GM18508 (cell line): ENCODE measurements around the gene PLAAT2.
"Not testable (repeated sequence)": the region's sequence is repeated elsewhere in the genome, so short reads cannot be mapped to it uniquely, and the experiment has no call there.

Source experiments
- ATAC-seq: cut with Tn5 transposase; IDR thresholded peaks from one replicate; pipeline ENCODE4 v1.9.1; 2021; ENCODE audit warnings: moderate number of reproducible peaks; ENCODE audit not compliant: insufficient read depth, unreplicated experiment

The PLAAT2 gene

DNA sequence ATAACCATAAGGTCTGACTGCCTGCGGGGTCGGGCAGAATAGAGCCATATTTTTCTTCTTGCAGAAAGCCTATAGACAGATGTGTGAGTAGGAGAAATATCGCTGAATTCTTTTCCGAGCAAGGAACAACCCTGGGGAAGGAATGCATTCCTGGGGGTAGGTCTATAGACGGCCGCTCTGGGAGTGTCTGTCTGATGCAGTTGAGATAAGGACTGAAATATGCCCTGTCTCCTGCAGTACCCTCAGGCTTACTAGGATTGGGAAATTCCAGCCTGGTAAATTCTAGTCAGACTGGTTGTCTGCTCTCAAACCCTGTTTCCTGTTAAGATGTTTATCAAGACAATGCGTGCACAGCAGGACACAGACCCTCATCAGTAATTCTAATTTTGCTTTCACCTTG lies 18.0 kb upstream of the PLAAT2 start:
- not testable (repeated sequence) for ATAC-seq

DNA sequence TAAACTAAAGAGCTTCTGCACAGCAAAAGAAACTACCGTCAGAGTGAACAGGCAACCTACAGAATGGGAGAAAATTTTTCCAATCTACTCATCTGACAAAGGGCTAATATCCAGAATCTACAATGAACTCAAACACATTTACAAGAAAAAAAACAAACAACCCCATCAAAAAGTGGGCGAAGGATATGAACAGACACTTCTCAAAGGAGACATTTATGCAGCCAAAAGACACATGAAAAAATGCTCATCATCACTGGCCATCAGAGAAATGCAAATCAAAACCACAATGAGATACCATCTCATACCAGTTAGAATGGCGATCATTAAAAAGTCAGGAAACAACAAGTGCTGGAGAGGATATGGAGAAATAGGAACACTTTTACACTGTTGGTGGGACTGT lies 15.7 kb upstream of the PLAAT2 start:
- not testable (repeated sequence) for ATAC-seq

DNA sequence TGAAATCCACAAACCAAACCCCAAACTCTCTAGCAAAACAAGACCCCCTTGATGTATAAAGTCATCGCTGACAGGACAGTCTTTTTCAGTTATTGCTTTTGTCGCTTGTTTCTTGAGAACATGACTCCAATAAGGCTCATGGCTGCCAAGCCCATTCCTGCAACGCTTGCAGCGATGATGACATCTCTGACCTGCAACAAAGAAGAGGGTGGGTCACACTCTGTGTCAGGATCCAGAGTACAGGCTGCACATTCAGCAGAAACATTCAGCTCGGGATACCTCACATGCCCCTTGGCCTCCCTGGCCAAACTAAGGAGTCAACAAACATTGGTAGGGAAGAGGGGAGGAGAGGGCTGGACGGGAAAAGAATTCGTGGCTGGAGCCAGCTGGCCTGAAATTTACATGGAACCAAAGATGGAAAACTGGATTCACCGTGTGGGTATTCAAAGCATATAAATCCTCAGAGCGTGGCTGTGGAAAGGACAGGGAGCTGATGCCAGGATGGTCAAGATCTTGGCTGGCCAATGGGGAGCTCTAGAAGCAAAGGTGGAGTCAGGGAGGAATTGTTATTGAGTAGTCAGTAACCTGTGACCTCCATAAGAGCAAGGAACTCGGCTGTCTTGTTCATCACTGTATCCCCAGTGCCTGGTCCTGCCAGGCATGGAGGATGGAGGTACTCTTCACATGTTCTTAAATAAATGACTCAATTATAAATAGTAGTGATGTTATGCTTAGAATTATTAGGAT lies 11.8 kb upstream of the PLAAT2 start:
- ATAC-seq: no peak

DNA sequence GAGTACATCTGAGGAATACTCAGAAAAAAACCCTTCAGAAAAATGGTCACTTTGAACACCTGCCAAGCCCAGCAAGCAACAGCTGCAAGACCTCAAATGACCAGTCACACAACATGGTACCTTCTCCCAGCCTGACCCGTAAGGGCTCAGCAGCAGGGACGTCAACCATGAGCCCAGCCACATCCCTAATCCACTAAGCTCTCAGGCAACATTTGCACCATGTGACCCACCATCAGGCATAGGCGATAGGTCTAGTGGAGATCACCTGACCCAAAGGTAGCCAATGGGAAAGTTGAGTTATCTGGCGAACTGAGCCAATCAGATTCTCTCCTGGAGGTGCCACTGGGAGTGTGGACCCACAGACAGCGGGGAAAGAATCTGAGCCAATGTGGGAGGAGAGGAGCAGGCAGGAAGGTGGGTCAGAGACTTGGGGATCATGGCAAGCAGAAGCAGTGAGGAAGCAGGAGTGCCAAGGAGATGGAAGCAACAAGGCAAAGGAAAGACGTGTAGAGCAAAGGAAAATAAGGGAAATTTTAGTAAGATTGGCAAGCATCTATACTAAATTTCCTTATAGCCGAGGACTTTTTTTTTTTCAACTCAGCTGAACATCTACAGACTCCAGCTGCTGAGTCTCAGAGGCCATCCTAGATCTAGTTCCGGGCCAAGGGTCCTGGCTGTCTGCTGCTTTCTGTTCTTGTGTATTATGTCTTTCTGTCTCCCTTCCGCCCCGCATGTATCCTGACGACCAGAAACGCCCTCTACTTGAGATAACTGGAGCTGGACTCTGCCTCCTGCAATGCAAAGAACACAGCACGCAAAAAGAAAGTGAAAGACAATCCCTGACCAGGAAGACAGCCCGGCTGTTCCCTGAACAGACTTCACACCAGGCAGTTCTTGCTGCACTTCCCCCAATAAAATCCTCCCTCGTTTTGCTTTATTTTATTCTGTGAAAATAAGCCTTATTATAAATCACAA lies 11.0 kb upstream of the PLAAT2 start:
- ATAC-seq: no peak

DNA sequence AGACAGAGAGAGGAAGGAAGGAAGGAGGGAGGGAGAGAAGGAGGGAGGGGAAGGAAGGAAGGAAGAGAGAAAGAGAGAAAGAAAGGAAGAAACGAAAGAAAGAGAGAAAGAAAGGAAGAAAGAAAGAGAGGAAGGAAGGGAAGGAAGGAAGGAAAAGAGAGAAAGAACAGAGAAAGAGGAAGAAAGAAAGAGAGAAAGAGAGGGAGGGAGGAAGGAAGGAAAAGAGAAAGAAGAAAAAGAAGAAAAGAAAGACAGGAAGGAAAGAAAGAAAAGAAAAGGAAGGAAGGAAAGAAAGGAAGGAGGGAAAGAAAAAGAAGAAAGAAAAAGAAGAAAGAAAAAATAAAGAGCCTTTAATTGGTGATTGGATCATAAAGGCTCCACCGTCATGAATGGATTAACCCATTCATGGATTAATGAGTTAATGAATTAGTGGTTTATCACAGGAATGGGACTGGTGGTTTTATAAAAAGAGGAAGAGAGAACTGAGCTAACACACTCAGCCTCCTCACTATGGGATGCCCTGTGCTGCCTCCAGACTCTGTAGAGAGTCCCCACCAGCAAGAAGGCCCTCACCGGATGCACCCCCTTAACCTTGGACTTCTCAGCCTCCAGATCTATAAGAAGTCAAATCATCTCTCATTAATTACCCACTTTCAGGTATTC lies 9.0 kb upstream of the PLAAT2 start:
- no peak for ATAC-seq

DNA sequence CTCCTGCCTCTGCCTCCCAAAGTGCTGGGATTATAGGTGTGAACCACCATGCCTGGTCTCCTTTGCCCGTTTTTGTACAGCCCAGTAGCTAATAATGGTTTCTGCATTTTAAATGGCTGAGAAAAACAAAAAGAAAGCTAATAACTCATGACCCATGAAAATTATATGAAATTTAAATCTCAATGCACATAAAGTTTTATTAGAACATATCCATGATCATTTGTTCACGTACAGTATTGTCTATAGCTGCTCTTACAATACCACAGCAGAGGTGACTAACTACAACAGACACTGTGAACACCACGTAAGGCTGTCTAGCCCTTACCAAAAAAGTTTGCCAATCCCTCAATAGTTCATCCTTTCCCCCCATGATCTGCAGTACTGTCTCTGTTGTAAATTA lies 6.4 kb upstream of the PLAAT2 start:
- no peak for ATAC-seq

DNA sequence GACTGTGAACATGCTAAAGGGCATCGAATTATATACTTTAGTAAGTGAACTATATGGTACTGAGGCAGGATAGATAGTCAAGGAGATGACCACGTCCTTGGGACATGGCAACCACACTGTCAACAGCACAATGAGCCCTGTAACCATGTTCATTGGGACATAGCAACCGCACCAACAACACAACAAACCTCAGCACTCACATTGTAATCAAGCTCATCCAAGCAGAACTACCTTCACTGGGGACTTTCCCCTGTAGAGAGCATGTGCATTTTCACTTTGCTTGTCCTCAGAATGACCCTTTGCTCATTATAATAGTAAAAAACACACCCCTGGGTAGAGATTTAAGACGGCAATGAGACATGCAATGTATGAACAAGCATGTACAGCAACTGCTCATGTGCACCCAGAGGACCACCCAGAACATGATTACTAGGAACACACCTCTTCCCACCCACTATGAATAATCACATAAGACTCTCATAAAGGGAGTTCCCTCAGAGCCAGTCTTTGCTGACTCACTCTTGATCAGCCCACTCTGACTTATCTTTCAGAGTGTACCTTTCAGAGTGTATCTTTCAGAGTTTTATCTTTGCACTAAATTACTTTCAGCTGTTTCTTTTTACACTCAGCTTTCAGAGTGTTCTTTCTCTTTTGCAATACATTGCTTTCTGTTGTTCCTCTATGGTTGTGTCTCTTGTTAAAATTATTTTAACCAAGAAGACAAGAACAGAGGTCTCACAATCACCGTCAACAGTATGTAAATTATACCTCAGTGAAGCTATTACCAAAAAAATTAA lies 4.1 kb upstream of the PLAAT2 start:
- ATAC-seq: peak; percentile 64

DNA sequence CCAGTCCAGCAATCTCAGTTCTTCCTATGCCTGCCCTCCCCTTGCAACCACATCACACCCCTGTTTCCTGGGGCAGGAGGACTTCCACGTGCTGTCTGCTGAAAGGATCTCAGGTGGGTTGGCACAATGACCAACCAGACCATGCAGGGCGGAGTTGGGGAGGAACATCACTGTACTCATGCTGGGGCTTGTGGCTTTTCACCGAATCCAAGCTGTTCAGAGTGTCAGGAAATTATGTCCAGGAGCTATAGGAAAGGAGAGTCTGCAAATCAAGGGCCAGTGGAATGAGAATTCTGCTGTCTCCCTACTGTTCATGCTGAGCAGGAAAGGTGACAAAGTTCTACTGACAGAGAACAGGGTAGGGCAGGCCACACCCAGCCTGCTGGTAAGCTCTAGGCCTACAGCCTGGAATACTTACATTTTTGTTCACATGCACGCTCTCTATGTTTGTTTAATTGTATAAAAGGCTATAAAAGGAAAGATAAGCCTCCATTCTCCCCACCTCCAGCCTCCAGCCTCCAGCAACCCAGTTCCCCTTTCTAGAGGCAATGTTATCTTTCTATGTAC lies 1.7 kb upstream of the PLAAT2 start:
- ATAC-seq: no peak

DNA sequence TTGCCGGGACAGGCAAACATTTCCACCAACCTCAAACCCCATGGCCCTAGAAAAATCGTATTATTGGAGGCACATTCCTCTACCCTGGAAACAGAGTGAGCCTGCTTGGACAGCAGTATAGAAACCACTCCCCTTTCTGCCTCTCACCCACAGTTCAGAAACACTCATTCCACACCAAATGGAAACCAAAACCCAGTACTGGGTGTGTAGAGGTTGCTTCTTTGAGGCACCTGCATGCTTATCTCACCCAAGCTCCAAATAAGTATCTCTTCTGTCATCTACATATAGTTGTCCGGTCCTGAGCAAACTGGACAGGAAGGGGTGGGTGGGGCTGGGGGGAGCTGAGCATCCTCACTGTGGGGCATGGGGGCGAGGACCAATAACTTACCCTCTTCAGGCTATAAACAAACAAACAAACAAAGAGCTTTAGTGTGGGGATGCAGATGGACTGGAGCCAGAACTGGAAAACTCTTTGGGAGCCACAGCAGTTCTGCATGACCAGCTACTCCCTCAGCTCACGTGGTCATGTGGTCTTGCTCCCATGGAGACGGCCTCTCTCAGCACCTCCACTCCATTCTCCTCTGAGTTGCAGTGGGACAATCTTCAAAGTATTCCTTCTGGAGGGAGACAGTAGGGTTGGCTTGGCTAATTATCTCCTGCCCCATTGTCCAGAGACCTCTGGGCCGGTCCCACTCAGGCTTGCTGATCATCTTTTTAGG lies 1.0 kb upstream of the PLAAT2 start:
- ATAC-seq: peak; percentile 35

DNA sequence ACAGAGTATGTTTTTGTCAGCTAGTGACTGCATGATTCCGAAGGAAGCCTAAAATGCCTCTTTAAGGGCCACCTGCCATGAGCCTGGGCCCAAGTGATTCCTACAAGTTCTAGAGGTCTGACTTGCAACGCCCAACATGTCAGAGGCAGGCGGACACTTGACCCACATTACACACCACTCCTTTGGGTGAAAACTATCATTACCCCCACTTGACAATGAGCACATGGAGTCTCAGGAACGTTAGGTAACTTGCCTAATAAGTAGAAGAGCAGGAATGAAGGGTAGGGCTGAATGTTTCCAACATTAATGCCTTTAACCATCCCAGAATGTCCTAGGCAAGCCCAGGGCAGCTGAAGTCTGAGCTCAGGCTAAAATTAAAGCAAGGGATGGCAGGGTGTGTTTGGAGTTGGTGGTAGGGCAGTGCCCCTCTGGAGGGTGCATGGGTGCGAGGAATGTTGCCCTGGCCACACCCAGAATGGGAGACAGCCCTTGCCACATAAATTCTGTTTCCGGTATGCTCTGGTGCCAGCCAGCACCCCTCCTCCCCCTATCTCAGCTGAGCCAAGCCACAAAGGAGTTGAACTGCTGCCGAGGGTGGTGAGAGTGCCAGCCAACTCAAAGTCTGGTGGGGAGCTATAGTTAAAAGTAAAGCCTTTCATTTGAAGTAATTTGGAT lies 2.5 kb downstream of the PLAAT2 start:
- no peak for ATAC-seq

DNA sequence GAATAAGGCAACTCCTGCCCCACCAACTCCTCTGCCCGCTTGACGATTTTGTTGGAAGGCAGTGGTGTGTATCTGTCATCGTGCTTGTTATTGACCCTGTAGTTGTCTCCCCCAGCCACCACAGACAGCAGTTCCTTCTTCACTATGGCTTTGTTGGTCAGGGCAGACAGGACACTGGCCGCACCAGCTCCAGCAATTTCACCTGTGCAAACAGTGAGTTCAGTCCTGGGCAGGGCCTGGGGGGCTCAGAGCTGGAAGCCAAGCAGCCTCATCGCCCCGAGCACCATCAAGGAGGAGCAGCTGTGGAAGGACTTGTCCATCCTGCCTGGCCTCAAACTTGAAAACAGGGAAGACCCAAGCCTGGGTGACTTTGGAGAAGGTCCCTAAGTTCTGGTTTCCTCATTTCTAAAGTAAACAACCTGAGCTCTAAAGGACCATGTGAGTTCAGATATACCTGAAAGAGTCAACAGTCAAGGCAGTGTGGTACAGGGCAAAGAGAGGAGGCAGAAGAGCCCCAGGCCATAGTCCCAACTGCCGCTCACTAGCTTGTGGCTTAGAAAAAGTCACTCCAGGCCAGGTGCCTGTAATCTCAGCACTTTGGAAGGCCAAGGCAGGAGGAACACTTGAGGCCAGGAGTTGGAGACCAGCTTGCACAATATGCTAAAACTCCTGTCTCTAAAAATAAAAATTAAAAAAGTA lies 4.6 kb downstream of the PLAAT2 start:
- no peak for ATAC-seq

DNA sequence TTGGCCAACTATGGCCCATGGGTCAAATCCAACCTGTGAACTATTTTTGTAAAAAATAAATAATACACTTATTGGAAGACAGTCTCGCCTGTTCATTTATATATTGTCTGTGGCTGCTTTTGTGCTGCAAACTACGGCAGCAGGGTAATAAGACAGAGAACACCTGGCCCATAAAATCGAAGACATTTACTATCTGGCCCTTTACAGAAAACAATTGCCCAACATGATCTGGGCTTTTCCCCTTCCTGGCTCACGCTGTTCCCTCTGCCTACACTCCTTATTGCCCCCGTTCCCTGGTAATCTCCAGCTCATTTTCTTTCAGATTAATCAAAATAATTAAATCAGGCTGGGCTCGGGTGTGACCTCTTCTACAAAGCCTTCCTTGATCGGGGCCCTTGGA lies 5.6 kb downstream of the PLAAT2 start:
- ATAC-seq: no peak

DNA sequence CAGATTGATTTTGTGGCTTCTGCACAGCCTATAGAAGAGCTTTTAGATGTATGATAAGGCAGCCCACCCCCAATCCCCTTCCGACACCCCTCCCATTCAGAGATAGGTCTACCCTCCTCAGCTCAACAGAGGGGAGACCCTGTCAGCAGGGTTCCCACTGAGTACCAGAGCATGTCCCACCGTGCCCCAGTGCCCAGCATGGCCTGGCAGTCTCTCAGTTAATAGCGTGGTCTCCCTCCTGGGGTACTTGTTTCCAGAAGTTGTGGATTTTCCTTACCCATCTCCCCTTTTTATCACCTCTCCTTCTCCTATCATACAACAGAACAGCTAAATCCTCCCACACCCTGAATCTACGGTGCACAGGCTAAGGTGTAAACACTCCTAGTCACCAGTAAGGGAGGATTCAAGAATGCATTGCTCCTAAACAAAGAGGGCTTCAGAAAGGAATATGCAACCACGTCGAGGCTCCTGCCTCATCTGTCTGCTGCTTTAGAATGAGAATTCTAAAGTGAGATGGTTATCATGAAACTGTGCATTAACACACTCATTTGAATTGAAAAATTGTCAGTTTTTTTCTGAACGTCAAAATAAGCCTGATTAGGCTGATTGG lies 6.7 kb downstream of the PLAAT2 start:
- no peak for ATAC-seq

DNA sequence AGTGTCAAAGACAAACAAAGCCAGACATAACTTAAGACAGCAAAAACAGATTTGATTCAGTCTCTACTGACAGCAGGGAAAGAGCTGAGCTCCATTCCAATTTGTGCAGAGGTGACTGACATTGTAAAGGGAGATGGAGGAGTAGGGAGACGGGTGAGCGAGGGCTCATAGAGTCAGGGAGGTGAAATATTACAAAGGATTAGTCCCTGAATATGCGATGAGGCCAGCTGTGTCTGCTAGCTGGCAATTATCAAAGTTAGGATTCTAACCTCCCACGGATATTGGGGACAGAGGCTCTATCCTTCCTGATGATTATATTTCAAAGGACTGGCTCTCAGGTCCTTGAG lies 8.3 kb downstream of the PLAAT2 start:
- ATAC-seq: no peak

DNA sequence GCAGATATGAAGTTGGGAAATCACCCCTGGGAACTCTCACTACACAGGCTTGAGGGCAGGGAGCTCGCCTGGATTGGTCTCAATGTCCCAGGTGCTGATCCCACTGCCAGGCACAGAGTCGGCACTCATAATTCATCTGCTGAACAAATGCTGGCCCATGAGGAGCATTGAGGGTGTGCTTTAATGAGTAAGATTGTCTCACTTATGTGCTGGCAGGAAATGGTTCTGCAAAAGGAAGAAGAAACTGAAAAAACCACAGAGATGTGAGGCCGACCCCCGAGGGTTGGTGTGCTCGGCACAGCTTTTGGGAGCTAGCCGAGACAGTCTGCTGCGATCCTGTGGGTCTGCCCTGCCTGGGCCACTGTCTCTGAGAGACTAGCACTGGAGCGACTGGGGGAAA lies 9.4 kb downstream of the PLAAT2 start:
- ATAC-seq: no peak

DNA sequence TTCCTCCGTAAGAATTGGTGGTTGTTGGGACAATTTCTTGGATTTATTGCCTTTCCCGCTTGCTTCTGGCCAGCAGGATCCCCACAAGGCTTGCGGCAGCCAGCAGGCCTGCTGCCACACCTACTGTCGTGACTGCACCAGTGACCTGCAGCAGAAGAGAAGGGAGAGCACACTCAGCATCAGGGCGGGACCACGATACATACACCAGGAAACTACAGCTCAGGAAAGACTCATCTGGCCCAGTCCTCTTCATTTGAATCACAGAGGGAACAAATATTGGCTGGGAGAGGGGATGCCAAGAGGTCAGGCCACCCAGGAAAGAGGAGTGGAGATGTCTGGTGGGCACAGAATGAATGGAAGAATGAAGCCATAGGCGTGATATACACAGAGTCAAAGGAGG lies 10.3 kb downstream of the PLAAT2 start:
- ATAC-seq: no peak

DNA sequence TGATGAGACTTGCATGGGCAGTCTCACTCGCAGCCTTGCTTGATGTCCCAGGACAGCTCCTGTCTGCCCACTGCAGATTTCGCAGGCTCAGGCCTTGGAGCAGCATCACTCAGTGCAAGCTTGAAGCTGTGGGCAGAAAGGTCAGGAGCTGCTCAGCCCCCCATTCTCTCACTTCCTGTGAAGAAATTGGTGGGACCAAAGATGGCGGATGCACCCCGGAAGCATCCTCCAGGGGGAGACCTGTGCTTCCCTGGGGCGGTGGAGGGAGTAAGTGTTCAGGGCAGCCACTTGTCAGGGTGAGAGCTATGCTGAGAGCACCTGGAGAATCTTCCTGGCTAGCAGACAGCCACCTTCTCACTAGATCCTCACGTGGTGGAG lies 11.3 kb downstream of the PLAAT2 start:
- ATAC-seq: no peak
